Activated B cell treated with CpG ODN at 0.5 μM for 24 hours (primary cell): ENCODE results near the gene HSD17B2. TPM values are rescaled to one million over a fixed set of nuclear protein-coding genes. Genes with fewer than 3 reads are reported as not detected.
"Not testable (repeated sequence)": the region's sequence is repeated elsewhere in the genome, so short reads cannot be mapped to it uniquely, and the experiment has no call there.

Experiments
- ATAC-seq: fragments of 200-7000 bp; cut with Tn5 transposase; one replicate; pipeline ENCODE4 v1.10.0; 2021; ENCODE audit warnings: low read depth, mild to moderate bottlenecking, moderate library complexity
- CTCF ChIA-PET: fragments of 350-600 bp; sonication (Branson Sonifier 250); formaldehyde crosslinking; loops from one replicate; lab custom pipeline; 2021; ENCODE audit warnings: antibody characterized with exemption; lab: Charles Lee
- POLR2A ChIA-PET: fragments of 350-600 bp; sonication (Branson Sonifier 250); formaldehyde crosslinking; loops from one replicate; lab custom pipeline; 2021; ENCODE audit warnings: antibody characterized with exemption; lab: Charles Lee
- DNase-seq: peaks from one replicate; pipeline ENCODE4 v3.0.0; 2022
- H3K27ac Mint-ChIP-seq: one replicate; pipeline ENCODE4 v1.8.0; 2020; ENCODE audit warnings: mixed read lengths
- H3K27me3 Mint-ChIP-seq: one replicate; pipeline ENCODE4 v1.8.0; 2021; ENCODE audit warnings: mixed read lengths
- H3K36me3 Mint-ChIP-seq: one replicate; pipeline ENCODE4 v1.8.0; 2021; ENCODE audit warnings: low read depth, mixed read lengths
- H3K4me1 Mint-ChIP-seq: one replicate; pipeline ENCODE4 v1.8.0; 2021; ENCODE audit warnings: mixed read lengths
- H3K4me3 Mint-ChIP-seq: one replicate; pipeline ENCODE4 v1.8.0; 2020; ENCODE audit warnings: mild to moderate bottlenecking, mixed read lengths
- H3K9me3 Mint-ChIP-seq: one replicate; pipeline ENCODE4 v1.8.0; 2020; ENCODE audit warnings: mixed read lengths
- CTCF ChIP-seq: fragments of 200-600 bp; IDR thresholded peaks from one replicate; pipeline ENCODE4 v1.8.0; 2022; ENCODE audit warnings: antibody characterized with exemption, mild to moderate bottlenecking
- intact Hi-C: fragments of 100-400 bp; cut with micrococcal nuclease; formaldehyde crosslinking; loops from one replicate; pipeline ENCODE4 v1.15.1; 2024
- total RNA-seq: library from RNA; stranded (reverse); gene quantifications from 2 replicates; pipeline ENCODE4 v1.2.3, GENCODE V29; 2022

HSD17B2 gene
- total RNA-seq, 1 donor from 2014 or later, result not detected

- H3K4me3 Mint-ChIP-seq, result no peak overlapping the region
- DNase-seq (no peak), ATAC-seq (no peak)
- H3K27me3 Mint-ChIP-seq, result no peaks in the 10 kb centered on the region
- POLR2A ChIA-PET, result no interaction called here
- peaks cover 10% of the 10 kb centered on the region for H3K9me3 Mint-ChIP-seq
- intact Hi-C loops, result no loop called here
- H3K36me3 Mint-ChIP-seq, result peaks cover 34% of the 10 kb centered on the region
- no peak overlapping the region for H3K27ac Mint-ChIP-seq
- TF ChIP-seq CTCF, result no peak
- peaks cover 1% of the 10 kb centered on the region for H3K4me1 Mint-ChIP-seq
- CTCF ChIA-PET, result no interaction called here
Observed at GRCh38 chr16:82005027-82005830, 29.8 kb upstream of the HSD17B2 start.

- Mint-ChIP-seq H3K36me3 (peaks cover 34% of the 10 kb centered on the region), H3K27ac (no peak overlapping the region), H3K4me1 (peaks cover 8% of the 10 kb centered on the region), H3K27me3 (no peaks in the 10 kb centered on the region), H3K9me3 (peaks cover 12% of the 10 kb centered on the region), H3K4me3 (no peak overlapping the region)
- ChIA-PET CTCF (no interaction called here), POLR2A (no interaction called here)
- no peak for DNase-seq
- no peak for ATAC-seq
- intact Hi-C loops, result no loop called here
- TF ChIP-seq CTCF, result no peak
Observed at GRCh38 chr16:82006036-82006435, 29.0 kb upstream of the HSD17B2 start.

- CTCF ChIA-PET, result no interaction called here
- TF ChIP-seq CTCF, result no peak
- intact Hi-C loops, result no loop called here
- Mint-ChIP-seq H3K36me3 (peaks cover 36% of the 10 kb centered on the region), H3K4me1 (peaks cover 13% of the 10 kb centered on the region), H3K4me3 (no peak overlapping the region), H3K9me3 (peaks cover 12% of the 10 kb centered on the region), H3K27ac (no peak overlapping the region), H3K27me3 (peaks cover 2% of the 10 kb centered on the region)
- no peak for ATAC-seq
- DNase-seq, result no peak
- POLR2A ChIA-PET, result no interaction called here
Observed at GRCh38 chr16:82007189-82007588, 27.9 kb upstream of the HSD17B2 start.

- POLR2A ChIA-PET, result no interaction called here
- Mint-ChIP-seq H3K36me3 (peaks cover 34% of the 10 kb centered on the region), H3K4me3 (no peak overlapping the region), H3K27me3 (peaks cover 6% of the 10 kb centered on the region), H3K4me1 (peaks cover 13% of the 10 kb centered on the region), H3K9me3 (peaks cover 18% of the 10 kb centered on the region), H3K27ac (no peak overlapping the region)
- no peak for ATAC-seq
- intact Hi-C loops, result no loop called here
- DNase-seq, result no peak
- TF ChIP-seq CTCF, result no peak
- CTCF ChIA-PET, result no interaction called here
Observed at GRCh38 chr16:82008957-82009592, 26.0 kb upstream of the HSD17B2 start.

- POLR2A ChIA-PET, CTCF ChIA-PET, H3K27ac Mint-ChIP-seq, ATAC-seq, DNase-seq, H3K27me3 Mint-ChIP-seq, H3K4me3 Mint-ChIP-seq: not testable (repeated sequence)
- intact Hi-C loops, result loop anchor here (10.0 kb wide), 1 partner anchor 55 kb away; no protein-coding TSS in a partner anchor
- Mint-ChIP-seq H3K9me3 (peaks cover 19% of the 10 kb centered on the region), H3K4me1 (peaks cover 13% of the 10 kb centered on the region), H3K36me3 (peaks cover 30% of the 10 kb centered on the region)
Observed at GRCh38 chr16:82009789-82010188, 25.3 kb upstream of the HSD17B2 start.
